Measurements from ENCODE around the gene PLCG2. TPM values are rescaled to one million over a fixed set of nuclear protein-coding genes. Genes with fewer than 3 reads are reported as not detected.
"Not testable (repeated sequence)": the region's sequence is repeated elsewhere in the genome, so short reads cannot be mapped to it uniquely, and the experiment has no call there.

PLCG2 gene
- total RNA-seq, 2 experiments from 2014 or later, result 8.3 to 10.6 TPM

DNA sequence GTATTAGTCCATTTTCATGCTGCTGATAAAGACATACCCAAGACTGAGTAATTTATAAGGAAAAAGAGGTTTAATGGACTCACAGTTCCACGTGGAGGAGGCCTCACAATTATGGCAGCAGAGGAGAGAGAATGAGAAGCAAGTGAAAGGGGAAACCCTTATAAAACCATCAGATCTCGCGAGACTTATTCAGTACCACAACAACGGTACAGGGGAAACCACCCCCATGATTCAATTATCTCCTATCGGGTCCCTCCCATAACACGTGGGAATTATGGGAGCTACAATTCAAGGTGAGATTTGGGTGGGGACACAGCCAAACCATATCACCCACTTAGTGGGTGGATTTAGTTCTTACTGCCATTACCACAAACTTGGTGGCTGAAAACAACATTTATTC lies 155.6 kb downstream of the PLCG2 start:
- intact Hi-C loops (cut with micrococcal nuclease); DNase-seq; H3K27ac Mint-ChIP-seq; POLR2A ChIA-PET; H3K4me3 Mint-ChIP-seq; H3K4me1 Mint-ChIP-seq (ENCODE audit: low read depth); H3K27me3 Mint-ChIP-seq; H3K36me3 Mint-ChIP-seq; CTCF ChIA-PET; H3K9me3 Mint-ChIP-seq: not testable (repeated sequence)

DNA sequence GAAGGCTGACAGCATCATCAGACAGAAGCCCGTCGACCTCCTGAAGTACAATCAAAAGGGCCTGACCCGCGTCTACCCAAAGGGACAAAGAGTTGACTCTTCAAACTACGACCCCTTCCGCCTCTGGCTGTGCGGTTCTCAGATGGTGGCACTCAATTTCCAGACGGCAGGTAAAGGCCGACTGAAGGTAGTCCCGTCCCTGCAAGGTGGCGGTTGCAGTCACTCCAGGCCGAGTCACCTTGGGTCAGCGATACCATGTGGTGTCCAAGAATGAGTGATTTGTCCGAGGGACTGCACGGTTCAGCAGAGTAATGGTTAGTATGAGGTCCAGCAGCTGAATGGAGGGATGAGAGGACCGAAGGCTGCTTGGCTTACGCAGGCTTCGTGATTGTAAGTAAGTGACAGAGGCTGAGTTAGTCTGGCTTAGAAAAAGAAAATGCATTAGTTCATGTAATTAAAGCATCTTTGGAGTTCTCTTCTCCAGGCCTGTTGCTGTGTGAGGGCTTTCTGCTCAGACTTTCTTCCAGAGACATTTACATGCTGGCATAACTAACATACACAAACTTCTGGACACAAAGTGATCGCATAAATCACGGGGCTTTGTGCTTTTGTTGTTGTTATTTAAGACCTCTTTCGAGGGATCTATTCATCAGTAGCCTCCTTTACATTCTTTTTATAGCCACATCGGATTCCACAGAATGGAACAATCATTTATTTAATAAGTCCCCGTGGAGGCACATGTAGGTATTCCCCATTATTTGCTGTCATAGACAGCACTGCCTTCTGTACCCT lies 157.3 kb downstream of the PLCG2 start:
- Mint-ChIP-seq H3K4me1 (ENCODE audit: low read depth) (no peaks in the 10 kb centered on the region), H3K4me3 (no peak overlapping the region), H3K36me3 (no peaks in the 10 kb centered on the region), H3K27me3 (no peaks in the 10 kb centered on the region), H3K27ac (no peak overlapping the region), H3K9me3 (no peaks in the 10 kb centered on the region)
- CTCF ChIA-PET, result no interaction called here
- POLR2A ChIA-PET, result no interaction called here
- intact Hi-C loops (cut with micrococcal nuclease), result no loop called here
- no peak for DNase-seq

DNA sequence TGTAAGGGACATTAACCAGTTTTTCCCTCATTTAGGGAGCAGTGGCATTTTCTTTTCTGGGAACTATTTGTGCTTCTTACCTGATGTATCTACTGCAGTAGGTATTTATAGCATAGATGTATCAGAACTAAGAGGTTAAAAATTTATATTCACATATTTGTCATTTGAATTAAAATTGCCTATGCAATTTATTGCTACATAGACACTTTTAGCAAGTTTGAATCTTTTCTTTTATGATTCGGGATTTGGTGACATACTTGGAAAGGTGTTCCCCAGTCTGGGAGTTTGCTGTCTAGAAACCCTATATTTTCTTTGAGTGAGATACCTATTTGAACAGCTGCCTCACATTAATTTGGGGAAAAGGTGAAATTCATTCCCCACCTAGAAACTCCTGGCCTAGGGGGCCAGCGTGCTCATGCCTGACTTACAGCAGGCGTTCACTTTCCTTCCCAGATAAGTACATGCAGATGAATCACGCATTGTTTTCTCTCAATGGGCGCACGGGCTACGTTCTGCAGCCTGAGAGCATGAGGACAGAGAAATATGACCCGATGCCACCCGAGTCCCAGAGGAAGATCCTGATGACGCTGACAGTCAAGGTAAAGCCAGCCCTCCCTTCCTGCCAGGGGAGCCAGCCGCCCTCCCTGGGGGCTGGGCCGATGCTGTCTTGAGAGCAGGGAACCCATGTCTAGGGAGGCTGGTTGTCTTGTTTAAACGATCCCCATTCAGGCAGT lies 158.4 kb downstream of the PLCG2 start:
- ChIA-PET POLR2A (no interaction called here), CTCF (interaction anchor here (0.9 kb wide), 1 partner anchor 293 kb away, joined by 3 read pairs; no protein-coding TSS in a partner anchor)
- intact Hi-C loops (cut with micrococcal nuclease), result no loop called here
- Mint-ChIP-seq H3K27me3 (no peaks in the 10 kb centered on the region), H3K36me3 (no peaks in the 10 kb centered on the region), H3K9me3 (no peaks in the 10 kb centered on the region), H3K27ac (no peak overlapping the region), H3K4me3 (no peak overlapping the region), H3K4me1 (ENCODE audit: low read depth) (no peaks in the 10 kb centered on the region)
- DNase-seq, result no peak

DNA sequence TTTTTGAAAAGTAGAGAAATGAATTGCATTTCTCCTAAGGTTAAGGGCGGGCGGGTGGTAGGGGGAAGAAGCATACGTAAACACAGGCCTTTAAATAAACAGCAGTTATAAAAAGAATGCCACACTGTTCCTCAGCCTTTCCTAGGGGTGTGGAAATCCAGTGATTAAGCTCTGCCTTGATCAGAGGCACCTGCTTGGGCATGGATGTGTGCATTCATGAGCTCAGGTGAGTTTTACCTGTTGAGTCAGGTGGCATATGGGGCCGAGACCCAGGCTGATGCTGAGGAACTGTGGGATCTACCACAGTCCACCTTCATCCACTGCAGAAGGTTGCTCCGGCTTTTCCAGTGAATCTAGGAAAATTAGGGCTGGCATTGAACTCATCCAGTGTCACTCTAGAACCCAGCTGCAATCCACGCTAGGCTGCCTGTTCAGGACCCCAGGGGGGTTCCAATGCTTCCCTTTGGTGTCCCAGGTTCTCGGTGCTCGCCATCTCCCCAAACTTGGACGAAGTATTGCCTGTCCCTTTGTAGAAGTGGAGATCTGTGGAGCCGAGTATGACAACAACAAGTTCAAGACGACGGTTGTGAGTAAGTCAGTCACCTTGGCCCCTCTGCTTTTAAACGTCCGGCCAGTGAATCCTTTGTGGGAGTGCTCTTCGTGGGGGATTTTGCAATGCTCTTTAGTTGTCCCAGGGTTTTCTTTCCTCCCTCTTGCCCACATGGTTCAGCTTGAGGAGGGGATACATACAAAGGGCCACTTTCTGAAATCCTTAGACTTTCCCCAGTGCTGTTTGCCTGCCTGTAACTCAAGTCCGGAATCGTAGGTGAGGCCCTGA lies 159.5 kb downstream of the PLCG2 start:
- no peak for DNase-seq
- H3K27me3 Mint-ChIP-seq, result no peaks in the 10 kb centered on the region
- intact Hi-C loops (cut with micrococcal nuclease), result no loop called here
- no peaks in the 10 kb centered on the region for H3K36me3 Mint-ChIP-seq
- H3K9me3 Mint-ChIP-seq, result no peaks in the 10 kb centered on the region
- POLR2A ChIA-PET, result no interaction called here
- H3K27ac Mint-ChIP-seq, result no peak overlapping the region
- H3K4me3 Mint-ChIP-seq, result no peak overlapping the region
- H3K4me1 Mint-ChIP-seq (ENCODE audit: low read depth), result no peaks in the 10 kb centered on the region
- CTCF ChIA-PET, result interaction anchor here (1.1 to 5.6 kb wide), 2 partner anchors 291 to 326 kb away, joined by 3 to 49 read pairs; no protein-coding TSS in a partner anchor

DNA sequence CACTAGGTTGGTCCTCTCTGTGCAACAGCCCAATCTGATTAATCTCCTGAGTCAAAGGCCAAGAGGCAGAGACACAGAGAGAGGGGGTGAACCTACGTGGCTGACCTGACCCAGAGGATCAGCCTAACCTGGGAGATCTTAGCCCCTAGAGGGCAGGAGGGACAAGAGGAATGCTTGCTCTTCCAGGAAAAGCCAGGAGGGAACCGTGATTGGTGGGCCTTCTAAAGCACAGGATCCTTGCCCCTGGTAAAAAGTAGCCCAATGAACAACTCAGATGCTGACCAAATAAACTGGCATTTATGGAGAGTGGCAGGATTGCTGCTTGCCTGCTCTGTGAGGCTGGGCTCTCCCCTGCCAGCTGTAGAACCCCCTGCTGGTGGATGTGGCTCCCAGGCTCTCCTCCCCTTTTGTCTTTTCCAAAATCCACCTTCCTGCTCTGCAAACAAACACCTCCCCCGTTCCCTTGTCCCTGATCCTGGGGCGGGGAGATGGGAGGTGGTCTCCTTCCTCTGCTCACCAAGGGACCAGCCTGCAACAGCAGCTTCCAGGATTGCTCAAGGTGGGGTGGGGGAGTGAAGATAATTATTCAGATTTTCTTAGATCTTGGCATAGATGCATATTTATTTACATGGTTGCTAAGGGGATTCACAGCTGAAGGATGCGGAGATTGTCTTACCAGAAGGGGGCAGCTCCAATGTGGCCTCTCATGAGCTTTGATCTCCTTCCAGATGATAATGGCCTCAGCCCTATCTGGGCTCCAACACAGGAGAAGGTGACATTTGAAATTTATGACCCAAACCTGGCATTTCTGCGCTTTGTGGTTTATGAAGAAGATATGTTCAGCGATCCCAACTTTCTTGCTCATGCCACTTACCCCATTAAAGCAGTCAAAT lies 160.3 kb downstream of the PLCG2 start:
- ChIA-PET POLR2A (no interaction called here), CTCF (interaction anchor here (0.6 to 5.6 kb wide), 4 partner anchors 122 to 325 kb away, joined by 3 to 49 read pairs (median 3); partner anchors contain the start of gene MPHOSPH6)
- no peaks in the 10 kb centered on the region for H3K36me3 Mint-ChIP-seq

DNA sequence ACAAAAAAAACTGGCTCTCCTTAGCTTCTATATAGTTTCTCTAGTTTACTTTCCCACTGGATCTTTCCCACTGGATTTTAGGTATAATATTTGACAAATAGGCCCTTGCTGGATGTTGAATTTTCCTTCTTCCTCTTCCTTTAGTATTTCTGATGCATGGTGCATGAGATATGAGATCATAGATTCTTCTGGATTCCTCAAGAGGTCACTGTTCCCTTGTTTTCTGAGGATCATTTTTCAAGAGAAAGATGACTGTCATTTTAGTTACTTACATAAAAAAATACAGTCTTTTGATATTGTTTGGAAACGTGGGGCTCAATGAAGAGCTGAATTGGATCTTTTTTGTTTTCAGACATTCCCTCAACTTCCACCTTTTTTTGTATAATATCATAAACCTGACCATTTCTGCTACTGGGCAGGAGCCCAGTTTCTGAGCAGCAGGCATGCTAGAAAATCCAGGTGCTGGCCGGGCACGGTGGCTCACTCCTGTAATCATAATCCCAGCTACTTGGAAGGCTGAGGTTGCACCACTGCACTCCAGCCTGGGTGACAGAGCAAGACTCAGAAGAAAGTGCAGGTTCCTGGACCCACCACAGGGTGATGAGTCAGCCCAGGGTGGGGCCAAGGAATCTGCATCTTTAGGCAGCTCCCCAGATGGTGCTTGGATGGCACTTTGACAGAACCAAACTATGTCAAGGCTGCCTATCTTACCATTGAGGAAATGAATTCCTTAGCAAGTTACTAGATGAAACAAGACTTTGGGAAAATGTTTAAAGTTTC lies 161.9 kb downstream of the PLCG2 start:
- Mint-ChIP-seq H3K27ac (no peak overlapping the region), H3K27me3 (no peaks in the 10 kb centered on the region), H3K36me3 (no peaks in the 10 kb centered on the region), H3K9me3 (no peaks in the 10 kb centered on the region), H3K4me1 (ENCODE audit: low read depth) (no peaks in the 10 kb centered on the region), H3K4me3 (no peak overlapping the region)
- intact Hi-C loops (cut with micrococcal nuclease), result loop anchor here (1.0 kb wide), 1 partner anchor 289 kb away; no protein-coding TSS in a partner anchor
- peak; percentile 18 for DNase-seq
- CTCF ChIA-PET, result interaction anchor here (5.6 kb wide), 1 partner anchor 289 kb away, joined by 49 read pairs; no protein-coding TSS in a partner anchor
- POLR2A ChIA-PET, result no interaction called here

More for the DNA sequence above, 160.3 kb downstream of the PLCG2 start:
- no peak for DNase-seq
- Mint-ChIP-seq H3K27me3 (no peaks in the 10 kb centered on the region), H3K4me1 (ENCODE audit: low read depth) (no peaks in the 10 kb centered on the region), H3K27ac (no peak overlapping the region), H3K9me3 (no peaks in the 10 kb centered on the region), H3K4me3 (no peak overlapping the region)
- intact Hi-C loops (cut with micrococcal nuclease), result loop anchor here (1.0 kb wide), 1 partner anchor 291 kb away; no protein-coding TSS in a partner anchor

DNA sequence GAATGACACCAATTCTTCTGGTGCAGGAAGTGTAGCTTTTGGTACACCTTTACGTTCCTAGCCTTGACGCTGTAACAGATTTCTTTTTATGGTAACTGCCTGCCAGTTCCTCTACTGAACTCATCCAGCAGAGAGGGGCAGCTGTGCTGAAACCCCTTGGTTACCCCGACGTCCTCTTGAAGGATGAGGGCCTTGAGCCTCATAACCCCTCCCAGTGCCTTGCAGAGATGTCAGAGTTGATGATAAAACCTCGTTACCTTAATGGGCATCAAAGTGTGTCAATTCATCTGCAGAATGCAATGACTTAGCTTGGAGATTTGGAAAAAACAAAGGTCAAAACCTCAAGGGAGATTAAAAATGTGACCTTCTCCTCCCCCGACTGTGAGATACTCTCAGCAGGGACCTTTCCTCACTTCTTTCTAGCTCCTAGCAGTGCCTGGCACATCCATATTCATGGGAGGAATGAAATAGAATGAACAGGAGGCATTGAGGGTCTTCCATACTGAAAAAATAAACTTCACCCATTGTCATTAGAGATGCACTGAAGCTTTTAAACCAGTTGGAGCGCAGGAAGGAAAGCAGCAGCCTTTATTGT lies 163.0 kb downstream of the PLCG2 start:
- no peaks in the 10 kb centered on the region for H3K36me3 Mint-ChIP-seq
- ChIA-PET CTCF (interaction anchor here (5.6 kb wide), 1 partner anchor 287 kb away, joined by 49 read pairs; no protein-coding TSS in a partner anchor), POLR2A (no interaction called here)
- H3K27me3 Mint-ChIP-seq, result no peaks in the 10 kb centered on the region
- no peaks in the 10 kb centered on the region for H3K9me3 Mint-ChIP-seq
- no peak overlapping the region for H3K27ac Mint-ChIP-seq
- intact Hi-C loops (cut with micrococcal nuclease), result no loop called here
- no peak for DNase-seq
- no peak overlapping the region for H3K4me3 Mint-ChIP-seq
- no peaks in the 10 kb centered on the region for H3K4me1 Mint-ChIP-seq (ENCODE audit: low read depth)

DNA sequence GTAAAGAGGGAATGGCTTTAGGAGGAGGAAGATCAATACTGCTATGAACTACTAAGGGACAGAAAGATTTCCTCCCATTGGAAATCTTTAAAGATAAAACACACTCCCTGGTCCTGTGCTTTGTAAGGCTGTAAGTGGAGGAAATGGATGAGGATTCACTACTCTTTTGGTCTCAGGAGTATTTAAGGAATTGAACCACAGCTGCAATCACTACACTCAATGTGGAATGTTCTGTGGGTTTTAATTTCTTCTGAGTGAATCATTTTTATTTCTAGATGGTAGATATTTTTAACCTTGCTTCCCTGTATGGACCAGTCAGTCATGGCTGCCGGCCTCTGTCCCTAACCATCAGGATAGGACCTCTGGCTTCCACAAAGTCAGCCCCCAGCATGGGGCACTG lies 166.6 kb downstream of the PLCG2 start:
- intact Hi-C loops (cut with micrococcal nuclease), result no loop called here
- no peak for DNase-seq
- Mint-ChIP-seq H3K27ac (no peak overlapping the region), H3K27me3 (no peaks in the 10 kb centered on the region), H3K4me3 (no peak overlapping the region), H3K9me3 (peaks cover 1% of the 10 kb centered on the region), H3K4me1 (ENCODE audit: low read depth) (no peaks in the 10 kb centered on the region), H3K36me3 (no peaks in the 10 kb centered on the region)
- ChIA-PET POLR2A (no interaction called here), CTCF (no interaction called here)

DNA sequence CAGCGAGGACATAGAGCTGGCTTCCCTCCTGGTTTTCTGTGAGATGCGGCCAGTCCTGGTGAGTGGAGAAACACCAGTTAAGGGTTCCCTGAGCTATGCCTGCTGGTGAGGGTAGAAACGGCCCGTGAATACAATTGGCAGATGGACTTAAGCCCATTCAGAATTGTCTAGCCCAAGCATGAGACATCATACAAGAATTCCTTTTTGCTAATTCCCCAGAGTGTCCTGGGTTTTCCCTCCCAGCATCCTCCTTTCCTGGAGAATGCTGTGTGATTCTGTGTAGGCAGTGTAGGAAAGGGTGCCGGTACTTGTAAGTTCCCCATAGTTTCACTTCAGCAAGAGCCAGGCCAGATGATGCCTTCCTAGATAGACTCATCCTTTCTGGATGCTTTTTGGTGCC lies 167.1 kb downstream of the PLCG2 start:
- Mint-ChIP-seq H3K4me1 (ENCODE audit: low read depth) (no peaks in the 10 kb centered on the region), H3K27me3 (no peaks in the 10 kb centered on the region), H3K27ac (no peak overlapping the region), H3K36me3 (no peaks in the 10 kb centered on the region), H3K9me3 (peaks cover 6% of the 10 kb centered on the region), H3K4me3 (no peak overlapping the region)
- POLR2A ChIA-PET, result no interaction called here
- intact Hi-C loops (cut with micrococcal nuclease), result no loop called here
- CTCF ChIA-PET, result interaction anchor here (1.3 kb wide), 1 partner anchor 60 kb away, joined by 3 read pairs; no protein-coding TSS in a partner anchor
- no peak for DNase-seq

DNA sequence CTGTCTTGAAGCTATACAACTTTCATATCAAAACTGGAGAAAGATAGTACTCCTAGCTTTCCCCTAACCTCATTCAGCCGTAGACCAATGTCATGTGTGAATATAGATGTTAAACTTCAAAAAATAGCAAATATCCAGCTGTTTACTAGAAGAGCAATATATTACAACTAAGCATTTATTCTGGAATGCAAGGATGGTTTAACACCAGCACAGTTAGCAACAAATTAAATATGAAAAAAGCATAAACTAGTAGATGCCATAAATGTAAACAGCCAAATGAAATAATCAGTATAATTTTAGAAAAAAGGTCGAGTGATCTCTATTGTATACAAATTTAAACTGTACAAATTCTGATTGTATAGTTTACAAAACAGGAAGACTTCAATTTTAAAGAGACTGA lies 172.5 kb downstream of the PLCG2 start:
- H3K27me3 Mint-ChIP-seq, result no peaks in the 10 kb centered on the region
- POLR2A ChIA-PET, result no interaction called here
- H3K4me1 Mint-ChIP-seq (ENCODE audit: low read depth), result no peaks in the 10 kb centered on the region
- no peak for DNase-seq
- intact Hi-C loops (cut with micrococcal nuclease), result no loop called here
- peaks cover 12% of the 10 kb centered on the region for H3K9me3 Mint-ChIP-seq
- no peak overlapping the region for H3K4me3 Mint-ChIP-seq
- H3K27ac Mint-ChIP-seq, result no peak overlapping the region
- CTCF ChIA-PET, result no interaction called here
- peaks cover 3% of the 10 kb centered on the region for H3K36me3 Mint-ChIP-seq
